H1 (cell line): ENCODE measurements around the gene PPP1CC. TPM values are rescaled to one million over a fixed set of nuclear protein-coding genes. Genes with fewer than 3 reads are reported as not detected.

Experiments used
- CTCF ChIA-PET: fragments of 300-600 bp; sonication (Branson Sonifier 250); formaldehyde crosslinking; loops from one replicate; lab custom pipeline; 2021; ENCODE audit not compliant: partially characterized antibody; lab: Charles Lee
- POLR2A ChIA-PET: fragments of 300-600 bp; sonication (Branson Sonifier 250); formaldehyde crosslinking; loops from one replicate; lab custom pipeline; 2021; ENCODE audit warnings: inconsistent platforms; ENCODE audit not compliant: partially characterized antibody; lab: Charles Lee
- DNase-seq, 2 experiments: peaks; one replicate each; pipeline versions ENCODE4 v3.0.0 to v3.0.0-alpha.2; 2010 to 2022; ENCODE audit warnings: low spot score in 2 of 2, low read depth in 1 of 2, mixed read lengths in 1 of 2
- FAIRE-seq: peaks from 2 replicates; lab custom pipeline; 2011; peaks lifted over from hg19 to GRCh38; lab: Jason Lieb, UNC
- H2AFZ ChIP-seq: 2 replicates; pipeline ENCODE4 v1.8.1; 2012; ENCODE audit warnings: low read length, inconsistent platforms
- H2AK5ac ChIP-seq: 2 replicates; pipeline ENCODE4 v1.6.1; 2013; ENCODE audit warnings: low read depth, low read length
- H2BK120ac ChIP-seq: replicated peaks from 2 replicates; pipeline ENCODE3; 2013; ENCODE audit warnings: low read depth, low read length, inconsistent platforms
- H2BK12ac ChIP-seq: 2 replicates; pipeline ENCODE4 v1.6.1; 2013; ENCODE audit warnings: low read depth, low read length
- H2BK15ac ChIP-seq: 2 replicates; pipeline ENCODE4 v1.6.1; 2013; ENCODE audit warnings: low read length
- H2BK20ac ChIP-seq: 2 replicates; pipeline ENCODE4 v1.6.1; 2013; ENCODE audit warnings: low read length
- H2BK5ac ChIP-seq: 2 replicates; pipeline ENCODE4 v1.6.1; 2013; ENCODE audit warnings: low read depth, low read length
- H3K14ac ChIP-seq: 2 replicates; pipeline ENCODE4 v1.6.1; 2013; ENCODE audit warnings: inconsistent platforms; ENCODE audit not compliant: insufficient read length
- H3K18ac ChIP-seq: 2 replicates; pipeline ENCODE4 v1.6.1; 2013; ENCODE audit warnings: low read length; ENCODE audit errors: extremely low read depth
- H3K23ac ChIP-seq: 2 replicates; pipeline ENCODE4 v1.6.1; 2013; ENCODE audit warnings: inconsistent platforms; ENCODE audit not compliant: insufficient read length
- H3K23me2 ChIP-seq: 2 replicates; pipeline ENCODE4 v1.6.1; 2013; ENCODE audit warnings: low read depth, low read length
- H3K27ac ChIP-seq: 2 replicates; pipeline ENCODE4 v1.6.1; 2011; ENCODE audit warnings: low read depth, low read length, inconsistent platforms
- H3K27me3 ChIP-seq, 4 experiments: replicated peaks in 1 of 4; 1 replicate in 1 of 4; 2 replicates in 3 of 4; pipeline versions ENCODE4 v1.6.1 to v1.8.1; 2011 to 2013; ENCODE audit warnings: low read length in 3 of 4, mild to moderate bottlenecking in 3 of 4, inconsistent platforms in 2 of 4, mixed read lengths in 2 of 4, moderate library complexity in 1 of 4; ENCODE audit not compliant: control insufficient read depth in 3 of 4, insufficient read depth in 3 of 4; ENCODE audit errors: extremely low read depth in 1 of 4
- H3K36me3 ChIP-seq, 4 experiments: 2 replicates each; pipeline versions ENCODE4 v1.6.1 to v1.8.1; 2011 to 2013; ENCODE audit warnings: mild to moderate bottlenecking in 4 of 4, low read length in 3 of 4, moderate library complexity in 2 of 4, control low read depth in 1 of 4, inconsistent platforms in 1 of 4; ENCODE audit not compliant: insufficient read depth in 4 of 4, control insufficient read depth in 2 of 4
- H3K4ac ChIP-seq: replicated peaks from 2 replicates; pipeline ENCODE3; 2013; ENCODE audit warnings: low read length, low read depth, mixed read lengths, inconsistent platforms; ENCODE audit not compliant: insufficient read length
- H3K4me1 ChIP-seq, 4 experiments: replicated peaks in 1 of 4; 1 replicate in 1 of 4; 2 replicates in 3 of 4; pipeline versions ENCODE4 v1.6.1 to v1.8.1; 2011 to 2013; ENCODE audit warnings: low read length in 3 of 4, inconsistent platforms in 2 of 4, mixed read lengths in 1 of 4; ENCODE audit not compliant: insufficient read depth in 4 of 4, control insufficient read depth in 3 of 4
- H3K4me2 ChIP-seq, 2 experiments: 2 replicates each; pipeline versions ENCODE4 v1.6.1 to v1.8.1; 2011 to 2013; ENCODE audit warnings: low read depth in 2 of 2, low read length in 2 of 2, control low read depth in 1 of 2, inconsistent platforms in 1 of 2, mild to moderate bottlenecking in 1 of 2; ENCODE audit not compliant: insufficient read depth in 1 of 2
- H3K4me3 ChIP-seq, 4 experiments: fragments of 200-600, 300-600 bp in 1 of 4; sonication (generic), shearing (Covaris generic), sonication (Bioruptor Twin) in 1 of 4; 2 replicates each; pipeline versions ENCODE4 v1.5.1 to v1.8.1; 2011 to 2016; ENCODE audit warnings: low read length in 4 of 4, low read depth in 3 of 4, control low read depth in 2 of 4, inconsistent platforms in 2 of 4, mild to moderate bottlenecking in 2 of 4, mixed read lengths in 1 of 4, moderate library complexity in 1 of 4; ENCODE audit not compliant: insufficient read depth in 2 of 4; ENCODE audit errors: extremely low read depth in 1 of 4
- H3K56ac ChIP-seq: replicated peaks from 2 replicates; pipeline ENCODE3; 2013; ENCODE audit warnings: low read depth, mild to moderate bottlenecking, mixed read lengths, low read length, inconsistent platforms; ENCODE audit not compliant: insufficient read length
- H3K79me1 ChIP-seq: 2 replicates; pipeline ENCODE4 v1.6.1; 2013; ENCODE audit warnings: low read depth, low read length, control low read depth
- H3K79me2 ChIP-seq, 2 experiments: 2 replicates each; pipeline versions ENCODE4 v1.6.1 to v1.8.1; 2012 to 2013; ENCODE audit warnings: low read length in 2 of 2, mild to moderate bottlenecking in 2 of 2, inconsistent platforms in 1 of 2; ENCODE audit not compliant: insufficient read depth in 2 of 2, control insufficient read depth in 1 of 2
- H3K9ac ChIP-seq, 4 experiments: replicated peaks in 1 of 4; 1 replicate in 1 of 4; 2 replicates in 3 of 4; pipeline versions ENCODE4 v1.6.1 to v1.8.1; 2011 to 2013; ENCODE audit warnings: low read depth in 3 of 4, low read length in 3 of 4, control low read depth in 2 of 4, mild to moderate bottlenecking in 2 of 4, moderate library complexity in 2 of 4, inconsistent platforms in 1 of 4; ENCODE audit errors: extremely low read depth in 1 of 4
- H3K9me3 ChIP-seq, 2 experiments: 2 replicates each; pipeline versions ENCODE4 v1.6.1 to v1.8.1; 2012 to 2013; ENCODE audit warnings: mild to moderate bottlenecking in 2 of 2, moderate library complexity in 2 of 2, control low read depth in 1 of 2, inconsistent platforms in 1 of 2, low read depth in 1 of 2, low read length in 1 of 2, mixed read lengths in 1 of 2; ENCODE audit not compliant: insufficient read depth in 2 of 2
- H4K20me1 ChIP-seq, 2 experiments: replicated peaks in 1 of 2; 2 replicates each; pipeline versions ENCODE3 to v1.8.1; 2011 to 2013; ENCODE audit warnings: inconsistent platforms in 2 of 2, low read length in 2 of 2, mild to moderate bottlenecking in 1 of 2; ENCODE audit not compliant: insufficient read depth in 2 of 2, control insufficient read depth in 1 of 2
- H4K5ac ChIP-seq: 2 replicates; pipeline ENCODE4 v1.6.1; 2013; ENCODE audit warnings: low read length, low read depth, mixed read lengths, inconsistent platforms; ENCODE audit not compliant: insufficient read length
- H4K8ac ChIP-seq: 2 replicates; pipeline ENCODE4 v1.8.0; 2013; ENCODE audit warnings: mild to moderate bottlenecking, moderate library complexity, low read length, inconsistent platforms; ENCODE audit not compliant: insufficient read depth; ENCODE audit errors: extremely low read depth
- H4K91ac ChIP-seq: replicated peaks from 2 replicates; pipeline ENCODE3; 2013; ENCODE audit warnings: low read length, mixed read lengths, inconsistent platforms; ENCODE audit not compliant: insufficient read length
- CEBPB ChIP-seq: IDR thresholded peaks from 2 replicates; pipeline ENCODE4 v1.6.1; 2012; ENCODE audit warnings: low read depth, low read length
- EGR1 ChIP-seq: IDR thresholded peaks from 2 replicates; pipeline ENCODE4 v1.6.1; 2011; ENCODE audit warnings: low read depth, low read length, borderline replicate concordance
- EP300 ChIP-seq, 2 experiments: IDR thresholded peaks; 1 replicate in 1 of 2; 2 replicates in 1 of 2; pipeline ENCODE4 v1.6.1; 2011 to 2012; ENCODE audit warnings: low read depth in 2 of 2, low read length in 2 of 2, mild to moderate bottlenecking in 2 of 2, borderline replicate concordance in 1 of 2, inconsistent platforms in 1 of 2, moderate library complexity in 1 of 2
- HDAC2 ChIP-seq, 2 experiments: fragments of 300-600 bp in 1 of 2; sonication (generic) in 1 of 2; IDR thresholded peaks; 2 replicates each; pipeline ENCODE4 v1.6.1; 2011 to 2012; ENCODE audit warnings: low read depth in 2 of 2, low read length in 2 of 2, mild to moderate bottlenecking in 2 of 2, moderate library complexity in 2 of 2, borderline replicate concordance in 1 of 2, inconsistent platforms in 1 of 2
- JUN ChIP-seq: IDR thresholded peaks from 2 replicates; pipeline ENCODE4 v1.6.1; 2011; ENCODE audit warnings: low read depth, mild to moderate bottlenecking, improper control_type of control experiment, low read length
- RAD21 ChIP-seq, 2 experiments: IDR thresholded peaks in 1 of 2; conservative IDR thresholded peaks in 1 of 2; 2 replicates each; pipeline ENCODE4 v1.6.1; 2011; ENCODE audit warnings: low read depth in 2 of 2, low read length in 2 of 2, improper control_type of control experiment in 1 of 2, inconsistent platforms in 1 of 2, mild to moderate bottlenecking in 1 of 2, moderate library complexity in 1 of 2
- RBBP5 ChIP-seq: IDR thresholded peaks from 2 replicates; pipeline ENCODE4 v1.7.1; 2012; ENCODE audit warnings: low read depth, mild to moderate bottlenecking, inconsistent platforms, low read length, moderate library complexity, borderline replicate concordance
- SP2 ChIP-seq: IDR thresholded peaks from 2 replicates; pipeline ENCODE4 v1.6.1; 2012; ENCODE audit warnings: mild to moderate bottlenecking, low read length, inconsistent platforms
- SP4 ChIP-seq: IDR thresholded peaks from 2 replicates; pipeline ENCODE4 v1.6.1; 2012; ENCODE audit warnings: low read length, inconsistent platforms
- ZNF274 ChIP-seq: IDR thresholded peaks from 2 replicates; pipeline ENCODE4 v1.7.0; 2012; ENCODE audit warnings: low read length, borderline replicate concordance; ENCODE audit errors: extremely low read depth
- WGBS, 2 experiments: shearing (Covaris generic) in 1 of 2; methylation state at CpG; one replicate each; pipeline versions ENCODE4 v1.1.6 to v1.1.7; 2013 to 2015; ENCODE audit warnings: low lambda C conversion rate in 2 of 2, mixed read lengths in 2 of 2, inconsistent platforms in 1 of 2, low coverage in 1 of 2, missing lambda C conversion rate in 1 of 2; ENCODE audit not compliant: insufficient replicate concordance in 2 of 2, insufficient coverage in 1 of 2, insufficient read length in 1 of 2; ENCODE audit errors: extremely low coverage in 1 of 2, missing lambda C conversion rate in 1 of 2; 5-methylcytosine and 5-hydroxymethylcytosine counted together
- polyA plus RNA-seq, 7 experiments: library from polyadenylated mRNA; depleted of rRNA in 3 of 7; stranded (reverse) in 5 of 7; unstranded in 2 of 7; fragments of >200 nt in 5 of 7; fragments of 200-250 nt in 2 of 7; gene quantifications; 1 replicate in 5 of 7; 2 replicates in 1 of 7; 4 replicates in 1 of 7; pipeline versions ENCODE4 v1.2.1 to v1.2.3, GENCODE V29; 2011 to 2013; ENCODE audit warnings: missing spikeins in 2 of 7, mixed read lengths in 2 of 7
- total RNA-seq: library from RNA; stranded (reverse); fragmentation: NEBNext Ultra II Directional; extraction: Animal tissue kit (Norgen Biotek cat#: 25700); gene quantifications from 2 replicates; pipeline ENCODE4 v1.2.1, GENCODE V29; 2021
- TF ChIP-seq, protein P1 (sequence below): IDR thresholded peaks from 2 replicates; pipeline ENCODE4 v1.6.1; 2012; ENCODE audit warnings: inconsistent platforms

PPP1CC gene
- total and polyA plus RNA-seq, 2 of the 8 experiments (the other 6 are each of a cell fraction or from before 2014, with no cell fraction given) = 193 to 350 TPM

DNA sequence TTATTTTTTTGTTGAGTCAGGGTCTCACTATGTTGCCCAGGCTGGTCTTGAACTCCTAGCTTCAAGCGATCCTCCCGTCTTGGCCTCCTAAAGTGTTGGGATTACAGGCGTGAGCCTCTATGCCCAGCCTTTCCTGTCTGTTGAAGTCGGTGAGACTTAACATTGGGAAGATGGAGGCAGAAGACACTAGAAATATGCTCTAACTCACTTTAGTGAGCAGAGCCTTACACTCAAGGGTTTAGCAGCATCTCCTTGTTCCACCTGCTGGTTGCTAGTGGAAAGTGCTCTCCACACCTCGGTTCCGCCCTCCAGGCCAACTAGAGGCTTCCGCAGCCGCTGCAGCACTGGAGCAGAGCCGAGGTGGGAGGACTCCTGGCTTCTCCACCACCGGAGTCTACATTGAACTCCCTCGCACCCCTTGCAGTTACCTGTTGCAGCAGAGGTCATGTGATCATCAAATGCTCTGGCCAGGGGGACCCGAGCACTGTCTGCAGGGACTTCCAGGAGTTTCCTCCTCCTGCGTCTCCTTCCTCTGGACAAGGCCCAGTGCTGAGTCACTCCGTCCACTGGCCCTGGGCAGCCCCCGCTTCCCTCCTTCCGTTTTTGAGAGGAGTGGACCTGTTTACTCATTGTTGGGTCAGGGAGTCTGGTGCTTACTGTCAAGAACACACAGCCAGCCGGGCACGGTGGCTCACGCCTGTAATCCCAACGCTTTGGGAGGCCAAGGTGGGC is 44.4 kb downstream of the PPP1CC start:
- no peak overlapping the region for H2AK5ac ChIP-seq
- FAIRE-seq = peak; percentile 83
- no peak for TF ChIP-seq CEBPB
- no peak for TF ChIP-seq EGR1
- no peak for TF ChIP-seq EP300 (IDR thresholded peaks at IDR 0.05; ENCODE audit: borderline replicate concordance in 1 of 2, low read depth in 2 of 2, low read length in 2 of 2)
- no peak for TF ChIP-seq ZNF274
- TF ChIP-seq SP2 = no peak
- peak; percentile 78 to 79 for TF ChIP-seq RAD21 (IDR thresholded peaks at IDR 0.05 in 1 of 2, conservative IDR thresholded peaks at IDR 0.05 in 1 of 2; ENCODE audit: low read depth in 2 of 2, low read length in 2 of 2)
- TF ChIP-seq, protein P1, sequence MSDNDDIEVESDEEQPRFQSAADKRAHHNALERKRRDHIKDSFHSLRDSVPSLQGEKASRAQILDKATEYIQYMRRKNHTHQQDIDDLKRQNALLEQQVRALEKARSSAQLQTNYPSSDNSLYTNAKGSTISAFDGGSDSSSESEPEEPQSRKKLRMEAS = peak; percentile 38; the same call in 1 of the 2 replicates
- no peak for TF ChIP-seq JUN
- no peak for TF ChIP-seq HDAC2 (IDR thresholded peaks at IDR 0.05; ENCODE audit: borderline replicate concordance in 1 of 2, low read depth in 2 of 2, low read length in 2 of 2)
- 0 out of 2 replicates have a peak, but pooled peaks have one; percentile 61 for TF ChIP-seq SP4
- no peak for TF ChIP-seq RBBP5

More for the DNA sequence above, 44.4 kb downstream of the PPP1CC start:
- WGBS, 2 experiments = 67% methylated on average over 20 of the region's 20 CpGs; no CpG with 5 or more reads in 1 of the 2 experiments
- CTCF ChIA-PET = interaction anchor here (0.7 to 1.7 kb wide), 11 partner anchors 9 to 698 kb away, joined by 3 to 7 read pairs (median 3); partner anchors contain the start of gene HVCN1
- Histone ChIP-seq H3K23ac (no peak overlapping the region), H3K9me3 (no peaks in the 10 kb centered on the region), H3K23me2 (no peaks in the 10 kb centered on the region), H3K4me1 (peaks cover 0 to 3% (median 0%) of the 10 kb centered on the region in 4 experiments; a peak in 1 of 7 replicates), H4K8ac (no peak overlapping the region), H3K14ac (no peak overlapping the region), H4K91ac (peak overlapping the region; percentile 44), H4K5ac (no peak overlapping the region), H3K36me3 (no peaks in the 10 kb centered on the region), H2BK5ac (no peak overlapping the region), H3K18ac (0 out of 2 replicates have a peak overlapping the region, but pooled peaks have one; percentile 10), H2BK20ac (no peak overlapping the region), H2AFZ (peak overlapping the region; percentile 47; the same call in 1 of the 2 replicates), H2BK15ac (no peak overlapping the region; the same call in 1 of the 2 replicates), H3K79me2 (no peaks in the 10 kb centered on the region), H3K4me3 (no peak overlapping the region), H3K79me1 (no peaks in the 10 kb centered on the region), H4K20me1 (no peaks in the 10 kb centered on the region), H3K27ac (no peak overlapping the region), H2BK12ac (no peak overlapping the region), H2BK120ac (no peak overlapping the region), H3K9ac (no peak overlapping the region), H3K27me3 (no peaks in the 10 kb centered on the region; a peak in 1 of 7 replicates), H3K4ac (no peak overlapping the region), H3K56ac (no peak overlapping the region), H3K4me2 (no peak overlapping the region)
- DNase-seq = peak; percentile 69 to 78
- POLR2A ChIA-PET = interaction anchor here (0.9 to 1.3 kb wide), 3 partner anchors 11 to 148 kb away, joined by 3 read pairs; no protein-coding TSS in a partner anchor
